ENCODE measurements around the gene CORO1C.
"Not testable (repeated sequence)": the region's sequence is repeated elsewhere in the genome, so short reads cannot be mapped to it uniquely, and the experiment has no call there.

CORO1C gene

DNA sequence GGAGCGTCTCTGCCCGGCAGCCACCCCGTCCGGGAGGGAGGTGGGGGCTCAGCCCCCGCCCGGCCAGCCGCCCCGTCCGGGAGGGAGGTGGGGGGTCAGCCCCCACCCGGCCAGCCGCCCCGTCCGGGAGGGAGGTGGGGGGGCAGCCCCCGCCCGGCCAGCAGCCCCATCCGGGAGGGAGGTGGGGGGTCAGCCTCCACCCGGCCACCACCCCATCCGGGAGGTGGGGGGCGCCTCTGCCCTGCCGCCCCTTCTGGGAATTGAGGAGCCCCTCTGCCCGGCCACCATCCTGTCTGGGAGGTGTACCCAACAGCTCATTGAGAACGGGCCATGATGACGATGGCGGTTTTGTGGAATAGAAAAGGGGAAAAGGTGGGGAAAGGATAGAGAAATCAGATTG lies 75.1 kb downstream of the CORO1C start:
- H3K14ac ChIP-seq (ENCODE audit: low read length); H2BK12ac ChIP-seq (ENCODE audit: low read length); H3K4me1 ChIP-seq (ENCODE audit: control insufficient read depth in 1 of 2, insufficient read depth in 2 of 2, low read length in 2 of 2); H3K4me3 ChIP-seq (ENCODE audit: low read depth, low read length); H2BK5ac ChIP-seq (ENCODE audit: low read depth, low read length, poor library complexity); DNase-seq; H3K79me2 ChIP-seq (ENCODE audit: control insufficient read depth, insufficient read depth, low read length, poor library complexity); H3K18ac ChIP-seq (ENCODE audit: low read length); H3K4me2 ChIP-seq (ENCODE audit: low read length); H2BK120ac ChIP-seq (ENCODE audit: insufficient read depth, low read length, poor library complexity); H3K79me1 ChIP-seq (ENCODE audit: low read length); H3K9me3 ChIP-seq (ENCODE audit: insufficient read depth, low read depth, low read length); H3K27me3 ChIP-seq (ENCODE audit: insufficient read depth, low read length); H4K91ac ChIP-seq (ENCODE audit: low read depth, low read length); H4K8ac ChIP-seq (ENCODE audit: low read depth, low read length); H2AK5ac ChIP-seq (ENCODE audit: low read length); H3K23ac ChIP-seq (ENCODE audit: low read length); H3K27ac ChIP-seq (ENCODE audit: low read depth, low read length); H4K12ac ChIP-seq (ENCODE audit: low read depth, low read length); H2AFZ ChIP-seq (ENCODE audit: insufficient read depth, low read length, poor library complexity); H3K4ac ChIP-seq (ENCODE audit: low read depth, low read length); H3K9ac ChIP-seq (ENCODE audit: low read length): not testable (repeated sequence)
- WGBS (ENCODE audit: extremely low coverage, insufficient coverage, insufficient read length): no CpG with 5 or more reads among the region's 24 CpGs
- peaks cover 27 to 41% of the 10 kb centered on the region in 2 experiments for H3K36me3 ChIP-seq (ENCODE audit: control insufficient read depth in 1 of 2, insufficient read depth in 2 of 2, low read length in 2 of 2)

DNA sequence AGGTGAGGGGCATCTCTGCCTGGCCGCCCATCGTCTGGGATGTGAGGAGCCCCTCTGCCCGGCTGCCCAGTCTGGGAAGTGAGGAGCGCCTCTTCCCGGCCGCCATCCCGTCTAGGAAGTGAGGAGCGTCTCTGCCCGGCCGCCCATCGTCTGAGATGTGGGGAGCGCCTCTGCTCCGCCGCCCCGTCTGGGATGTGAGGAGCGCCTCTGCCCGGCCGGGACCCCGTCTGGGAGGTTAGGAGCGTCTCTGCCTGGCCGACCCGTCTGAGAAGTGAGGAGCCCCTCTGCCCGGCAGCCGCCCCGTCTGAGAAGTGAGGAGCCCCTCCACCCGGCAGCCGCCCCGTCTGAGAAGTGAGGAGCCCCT lies 75.5 kb downstream of the CORO1C start:
- not testable (repeated sequence) for H2BK5ac ChIP-seq (ENCODE audit: low read depth, low read length, poor library complexity); H2AK5ac ChIP-seq (ENCODE audit: low read length); H3K18ac ChIP-seq (ENCODE audit: low read length)

DNA sequence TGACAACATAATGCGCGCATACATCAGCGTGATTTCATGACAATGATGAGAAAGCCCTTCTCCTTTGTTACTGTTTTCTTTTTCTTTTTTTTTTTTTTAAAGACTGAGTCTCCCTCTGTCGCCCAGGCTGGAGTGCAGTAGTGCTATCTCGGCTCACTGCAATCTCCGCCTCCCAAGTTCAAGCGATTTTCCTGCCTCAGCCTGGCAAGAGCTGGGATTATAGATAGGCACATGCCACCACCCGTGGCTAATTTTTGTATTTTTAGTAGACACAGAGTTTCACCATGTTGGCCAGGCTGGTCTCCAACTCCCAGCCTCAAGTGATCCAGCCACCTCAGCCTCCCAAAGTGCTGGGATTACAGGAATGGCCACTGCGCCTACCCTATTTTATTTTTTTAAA lies 76.7 kb downstream of the CORO1C start:
- not testable (repeated sequence) for H2BK5ac ChIP-seq (ENCODE audit: low read depth, low read length, poor library complexity); H4K8ac ChIP-seq (ENCODE audit: low read depth, low read length); H3K18ac ChIP-seq (ENCODE audit: low read length); H2BK120ac ChIP-seq (ENCODE audit: insufficient read depth, low read length, poor library complexity); H2AK5ac ChIP-seq (ENCODE audit: low read length); H3K4me2 ChIP-seq (ENCODE audit: low read length); H3K4me1 ChIP-seq (ENCODE audit: control insufficient read depth in 1 of 2, insufficient read depth in 2 of 2, low read length in 2 of 2); DNase-seq; H3K4me3 ChIP-seq (ENCODE audit: low read depth, low read length); H3K9me3 ChIP-seq (ENCODE audit: insufficient read depth, low read depth, low read length); H3K4ac ChIP-seq (ENCODE audit: low read depth, low read length); H3K27me3 ChIP-seq (ENCODE audit: insufficient read depth, low read length); H4K12ac ChIP-seq (ENCODE audit: low read depth, low read length); H4K91ac ChIP-seq (ENCODE audit: low read depth, low read length); H2BK12ac ChIP-seq (ENCODE audit: low read length); H3K23ac ChIP-seq (ENCODE audit: low read length); H3K79me1 ChIP-seq (ENCODE audit: low read length); H3K79me2 ChIP-seq (ENCODE audit: control insufficient read depth, insufficient read depth, low read length, poor library complexity); H3K27ac ChIP-seq (ENCODE audit: low read depth, low read length); H2AFZ ChIP-seq (ENCODE audit: insufficient read depth, low read length, poor library complexity); H3K14ac ChIP-seq (ENCODE audit: low read length); H3K9ac ChIP-seq (ENCODE audit: low read length)
- WGBS (ENCODE audit: extremely low coverage, insufficient coverage, insufficient read length): no CpG with 5 or more reads among the region's 9 CpGs
- H3K36me3 ChIP-seq (ENCODE audit: control insufficient read depth in 1 of 2, insufficient read depth in 2 of 2, low read length in 2 of 2): peaks cover 27 to 38% of the 10 kb centered on the region in 2 experiments

More for the DNA sequence above, 75.5 kb downstream of the CORO1C start:
- H3K36me3 ChIP-seq (ENCODE audit: control insufficient read depth in 1 of 2, insufficient read depth in 2 of 2, low read length in 2 of 2): peaks cover 28 to 41% of the 10 kb centered on the region in 2 experiments
- H3K79me1 ChIP-seq (ENCODE audit: low read length); H3K27me3 ChIP-seq (ENCODE audit: insufficient read depth, low read length); H3K23ac ChIP-seq (ENCODE audit: low read length); H4K8ac ChIP-seq (ENCODE audit: low read depth, low read length); H4K91ac ChIP-seq (ENCODE audit: low read depth, low read length); H3K14ac ChIP-seq (ENCODE audit: low read length); H2BK120ac ChIP-seq (ENCODE audit: insufficient read depth, low read length, poor library complexity); H3K4me3 ChIP-seq (ENCODE audit: low read depth, low read length); H3K4me2 ChIP-seq (ENCODE audit: low read length); DNase-seq; H2AFZ ChIP-seq (ENCODE audit: insufficient read depth, low read length, poor library complexity); H3K9ac ChIP-seq (ENCODE audit: low read length); H3K4ac ChIP-seq (ENCODE audit: low read depth, low read length); H3K9me3 ChIP-seq (ENCODE audit: insufficient read depth, low read depth, low read length); H3K79me2 ChIP-seq (ENCODE audit: control insufficient read depth, insufficient read depth, low read length, poor library complexity); H3K4me1 ChIP-seq (ENCODE audit: control insufficient read depth in 1 of 2, insufficient read depth in 2 of 2, low read length in 2 of 2); H3K27ac ChIP-seq (ENCODE audit: low read depth, low read length); H4K12ac ChIP-seq (ENCODE audit: low read depth, low read length); H2BK12ac ChIP-seq (ENCODE audit: low read length): not testable (repeated sequence)
- no CpG with 5 or more reads among the region's 28 CpGs for WGBS (ENCODE audit: extremely low coverage, insufficient coverage, insufficient read length)

DNA sequence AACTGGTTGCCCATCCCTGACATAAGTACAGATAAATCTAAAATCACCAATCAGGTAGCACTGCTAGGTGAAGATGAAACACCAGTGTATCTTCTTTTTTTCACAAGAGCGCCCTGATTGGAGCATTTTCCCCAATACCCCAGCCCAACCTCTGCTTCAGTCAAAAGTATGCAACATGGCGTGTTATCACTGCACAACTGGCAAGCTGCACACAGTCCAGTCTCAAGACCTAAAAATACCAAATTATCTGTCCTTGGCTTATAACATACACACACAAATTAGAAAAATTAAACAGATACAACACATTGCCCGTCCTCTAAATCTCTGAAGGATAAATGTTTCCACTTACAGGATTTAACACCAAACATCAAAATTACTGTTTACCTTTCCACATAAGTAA lies 77.4 kb downstream of the CORO1C start:
- no peak overlapping the region for H2AK5ac ChIP-seq (ENCODE audit: low read length)

More for the DNA sequence above, 77.4 kb downstream of the CORO1C start:
- H3K27me3 ChIP-seq (ENCODE audit: insufficient read depth, low read length): no peaks in the 10 kb centered on the region
- H3K4me3 ChIP-seq (ENCODE audit: low read depth, low read length): no peak overlapping the region
- H2BK120ac ChIP-seq (ENCODE audit: insufficient read depth, low read length, poor library complexity): no peak overlapping the region
- no peak overlapping the region for H4K91ac ChIP-seq (ENCODE audit: low read depth, low read length)
- no peaks in the 10 kb centered on the region for H3K9me3 ChIP-seq (ENCODE audit: insufficient read depth, low read depth, low read length)
- H3K18ac ChIP-seq (ENCODE audit: low read length): no peak overlapping the region
- no peak overlapping the region for H3K9ac ChIP-seq (ENCODE audit: low read length)
- H4K8ac ChIP-seq (ENCODE audit: low read depth, low read length): no peak overlapping the region
- no peak overlapping the region for H2BK5ac ChIP-seq (ENCODE audit: low read depth, low read length, poor library complexity)
- no peak overlapping the region for H3K14ac ChIP-seq (ENCODE audit: low read length)
- peaks cover 2 to 9% of the 10 kb centered on the region in 2 experiments for H3K4me1 ChIP-seq (ENCODE audit: control insufficient read depth in 1 of 2, insufficient read depth in 2 of 2, low read length in 2 of 2)
- WGBS (ENCODE audit: extremely low coverage, insufficient coverage, insufficient read length): no CpG with 5 or more reads among the region's 3 CpGs
- peaks cover 5% of the 10 kb centered on the region for H3K79me1 ChIP-seq (ENCODE audit: low read length)
- peak overlapping the region; percentile 19 for H3K4ac ChIP-seq (ENCODE audit: low read depth, low read length)
- no peaks in the 10 kb centered on the region for H3K79me2 ChIP-seq (ENCODE audit: control insufficient read depth, insufficient read depth, low read length, poor library complexity)
- peak overlapping the region; percentile 30 for H2BK12ac ChIP-seq (ENCODE audit: low read length)
- H2AFZ ChIP-seq (ENCODE audit: insufficient read depth, low read length, poor library complexity): no peak overlapping the region
- no peak overlapping the region for H3K27ac ChIP-seq (ENCODE audit: low read depth, low read length)
- H4K12ac ChIP-seq (ENCODE audit: low read depth, low read length): no peak overlapping the region
- H3K23ac ChIP-seq (ENCODE audit: low read length): no peak overlapping the region
- peaks cover 27 to 39% of the 10 kb centered on the region in 2 experiments for H3K36me3 ChIP-seq (ENCODE audit: control insufficient read depth in 1 of 2, insufficient read depth in 2 of 2, low read length in 2 of 2)
- H3K4me2 ChIP-seq (ENCODE audit: low read length): no peak overlapping the region
- no peak for DNase-seq
